KMS-11 (cell line): Measurements from ENCODE around the gene CCDC102A.

Experiments used
- H2AFZ ChIP-seq: fragments of 200-600 bp; sonication (generic); 2 replicates; pipeline ENCODE4 v1.6.1; 2016; ENCODE audit warnings: antibody characterized with exemption, mixed run types, low read depth
- H3K27ac ChIP-seq: fragments of 200-600 bp; sonication (generic); 2 replicates; pipeline ENCODE4 v1.6.1; 2016; ENCODE audit warnings: mild to moderate bottlenecking, mixed run types
- H3K27me3 ChIP-seq: fragments of 200-600 bp; sonication (generic); 2 replicates; pipeline ENCODE4 v1.6.1; 2017; ENCODE audit warnings: mild to moderate bottlenecking, low read depth, mixed run types, moderate library complexity; ENCODE audit not compliant: insufficient read depth
- H3K36me3 ChIP-seq: fragments of 200-600 bp; sonication (generic); 2 replicates; pipeline ENCODE4 v1.6.1; 2017; ENCODE audit warnings: mild to moderate bottlenecking, mixed run types; ENCODE audit not compliant: insufficient read depth
- H3K4me1 ChIP-seq: fragments of 200-600 bp; sonication (generic); 2 replicates; pipeline ENCODE4 v1.6.1; 2016; ENCODE audit warnings: mild to moderate bottlenecking, low read depth, mixed run types; ENCODE audit not compliant: poor library complexity, severe bottlenecking
- H3K4me2 ChIP-seq: fragments of 200-600 bp; sonication (generic); 2 replicates; pipeline ENCODE4 v1.7.0; 2016; ENCODE audit warnings: mild to moderate bottlenecking, mixed run types
- H3K4me3 ChIP-seq: fragments of 200-600 bp; sonication (generic); IDR thresholded peaks from 2 replicates; pipeline ENCODE4 v1.6.1; 2017; ENCODE audit warnings: low read depth, low read length, mixed read lengths; ENCODE audit not compliant: insufficient read depth
- H3K79me2 ChIP-seq: fragments of 200-600 bp; sonication (generic); 2 replicates; pipeline ENCODE4 v1.6.1; 2016; ENCODE audit warnings: low read depth, mixed run types; ENCODE audit not compliant: insufficient read depth
- H3K9ac ChIP-seq: fragments of 200-600 bp; sonication (generic); 2 replicates; pipeline ENCODE4 v1.6.1; 2016; ENCODE audit warnings: mild to moderate bottlenecking, mixed run types
- H4K20me1 ChIP-seq: fragments of 200-600 bp; sonication (generic); 2 replicates; pipeline ENCODE4 v1.6.1; 2016; ENCODE audit warnings: mild to moderate bottlenecking, mixed run types; ENCODE audit not compliant: insufficient read depth
- TF ChIP-seq, protein P1 (sequence below): fragments of 200-600 bp; sonication (generic); conservative IDR thresholded peaks from 2 replicates; pipeline ENCODE4 v1.6.1; 2017; ENCODE audit warnings: low read depth, mild to moderate bottlenecking, antibody characterized with exemption, low read length, moderate library complexity, mixed read lengths

Gene CCDC102A

DNA sequence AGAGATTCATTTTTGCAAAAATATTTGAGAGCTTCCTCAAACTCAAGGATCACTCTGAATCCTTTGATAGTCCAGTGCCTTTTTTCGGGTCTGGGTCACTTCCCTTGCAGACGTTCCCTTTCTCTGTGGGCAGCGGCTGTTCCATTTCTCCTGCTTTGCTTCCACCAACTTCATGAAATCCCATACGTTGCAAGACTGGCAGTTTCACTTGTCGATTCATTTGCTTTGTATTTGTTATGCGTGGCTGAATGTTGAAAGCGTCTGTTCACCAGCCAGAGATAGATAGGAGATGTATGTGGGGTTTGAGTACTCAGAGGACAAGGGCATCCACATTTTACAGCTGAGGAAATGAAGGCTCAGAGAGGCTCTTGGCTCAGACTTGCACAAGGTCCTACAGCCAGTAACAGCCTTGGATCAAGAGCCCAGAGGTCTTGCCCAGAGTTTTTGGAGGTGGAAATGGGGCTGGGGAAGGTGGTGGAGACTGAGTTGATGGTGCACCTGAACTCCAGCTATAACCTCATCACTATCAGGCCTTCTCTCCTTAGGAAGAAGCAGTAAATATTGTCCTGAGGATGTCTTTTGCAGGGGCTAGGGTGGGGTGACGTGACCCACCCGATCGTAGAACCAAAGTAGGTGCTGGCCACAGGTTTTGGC lies 1.3 kb upstream of the CCDC102A start:
- no peak overlapping the region for H3K4me3 ChIP-seq
- no peaks in the 10 kb centered on the region for H3K36me3 ChIP-seq
- peak overlapping the region; percentile 75 for H2AFZ ChIP-seq

GRCh38 chr16:57537194-57537505 lies 779 bp upstream of the CCDC102A start:
- TF ChIP-seq, protein P1, sequence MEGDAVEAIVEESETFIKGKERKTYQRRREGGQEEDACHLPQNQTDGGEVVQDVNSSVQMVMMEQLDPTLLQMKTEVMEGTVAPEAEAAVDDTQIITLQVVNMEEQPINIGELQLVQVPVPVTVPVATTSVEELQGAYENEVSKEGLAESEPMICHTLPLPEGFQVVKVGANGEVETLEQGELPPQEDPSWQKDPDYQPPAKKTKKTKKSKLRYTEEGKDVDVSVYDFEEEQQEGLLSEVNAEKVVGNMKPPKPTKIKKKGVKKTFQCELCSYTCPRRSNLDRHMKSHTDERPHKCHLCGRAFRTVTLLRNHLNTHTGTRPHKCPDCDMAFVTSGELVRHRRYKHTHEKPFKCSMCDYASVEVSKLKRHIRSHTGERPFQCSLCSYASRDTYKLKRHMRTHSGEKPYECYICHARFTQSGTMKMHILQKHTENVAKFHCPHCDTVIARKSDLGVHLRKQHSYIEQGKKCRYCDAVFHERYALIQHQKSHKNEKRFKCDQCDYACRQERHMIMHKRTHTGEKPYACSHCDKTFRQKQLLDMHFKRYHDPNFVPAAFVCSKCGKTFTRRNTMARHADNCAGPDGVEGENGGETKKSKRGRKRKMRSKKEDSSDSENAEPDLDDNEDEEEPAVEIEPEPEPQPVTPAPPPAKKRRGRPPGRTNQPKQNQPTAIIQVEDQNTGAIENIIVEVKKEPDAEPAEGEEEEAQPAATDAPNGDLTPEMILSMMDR: no peak
- H3K4me1 ChIP-seq: peaks cover 74% of the 10 kb centered on the region
- no peaks in the 10 kb centered on the region for H4K20me1 ChIP-seq
- H3K4me3 ChIP-seq: no peak overlapping the region
- H3K36me3 ChIP-seq: no peaks in the 10 kb centered on the region
- H2AFZ ChIP-seq: peak overlapping the region; percentile 75
- 0 out of 2 replicates have a peak, but pooled peaks cover 4% of the 10 kb centered on the region for H3K79me2 ChIP-seq
- peak overlapping the region; percentile 91 for H3K9ac ChIP-seq
- H3K27ac ChIP-seq: peak overlapping the region; percentile 86
- H3K4me2 ChIP-seq: peak overlapping the region; percentile 65
- H3K27me3 ChIP-seq: no peaks in the 10 kb centered on the region

More for the DNA sequence above, 1.3 kb upstream of the CCDC102A start:
- TF ChIP-seq, protein P1: no peak
- H3K27me3 ChIP-seq: no peaks in the 10 kb centered on the region
- peak overlapping the region; percentile 86 for H3K27ac ChIP-seq
- no peaks in the 10 kb centered on the region for H4K20me1 ChIP-seq
- H3K9ac ChIP-seq: peak overlapping the region; percentile 91; the same call in 1 of the 2 replicates
- H3K4me2 ChIP-seq: peak overlapping the region; percentile 65
- H3K79me2 ChIP-seq: 0 out of 2 replicates have a peak, but pooled peaks cover 4% of the 10 kb centered on the region
- peaks cover 77% of the 10 kb centered on the region for H3K4me1 ChIP-seq

DNA sequence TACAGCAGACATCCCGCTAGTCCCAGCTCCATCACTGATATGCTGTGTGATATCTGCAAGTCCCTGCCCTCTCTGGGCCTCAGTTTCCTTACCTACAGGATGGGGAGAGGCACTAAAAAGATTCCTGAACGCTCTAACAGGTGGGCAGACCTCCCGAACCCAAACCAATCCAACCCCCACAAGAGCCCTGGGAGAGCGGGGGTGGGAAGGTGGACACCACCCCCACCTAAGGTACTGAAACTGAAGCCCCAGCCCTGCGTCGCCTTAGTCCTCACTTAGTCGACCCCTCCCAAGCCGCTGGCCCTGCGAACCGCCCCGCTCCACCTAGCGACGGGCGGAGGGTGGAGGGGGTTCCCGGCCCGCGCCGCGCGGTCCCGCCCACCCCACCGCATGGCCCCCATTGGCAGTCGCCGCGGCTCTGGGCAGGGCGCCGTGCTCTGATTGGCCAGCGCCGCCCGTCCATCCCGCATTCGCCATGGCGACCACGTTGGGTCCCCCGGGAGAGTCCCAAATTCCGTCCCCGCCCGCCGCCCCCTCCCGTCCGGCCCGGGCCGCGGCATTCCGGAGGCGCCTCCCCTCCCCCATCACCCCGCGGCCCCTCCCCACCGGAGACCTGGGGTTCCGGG lies 578 bp downstream of the CCDC102A start:
- Histone ChIP-seq H3K4me3 (no peak overlapping the region), H3K4me2 (peak overlapping the region; percentile 71), H3K4me1 (peaks cover 60% of the 10 kb centered on the region), H3K36me3 (no peaks in the 10 kb centered on the region), H3K9ac (peak overlapping the region; percentile 91), H3K27ac (peak overlapping the region; percentile 86), H4K20me1 (no peaks in the 10 kb centered on the region), H2AFZ (peak overlapping the region; percentile 69; the same call in 1 of the 2 replicates), H3K27me3 (no peaks in the 10 kb centered on the region), H3K79me2 (0 out of 2 replicates have a peak, but pooled peaks cover 4% of the 10 kb centered on the region)
- TF ChIP-seq, protein P1: no peak

GRCh38 chr16:57534881-57535658 lies 1.3 kb downstream of the CCDC102A start:
- Histone ChIP-seq H3K27ac (peak overlapping the region; percentile 55; the same call in 1 of the 2 replicates), H3K4me1 (peaks cover 53% of the 10 kb centered on the region), H3K79me2 (0 out of 2 replicates have a peak, but pooled peaks cover 4% of the 10 kb centered on the region), H3K9ac (peak overlapping the region; percentile 73; the same call in 1 of the 2 replicates), H4K20me1 (no peaks in the 10 kb centered on the region), H2AFZ (no peak overlapping the region), H3K4me2 (peak overlapping the region; percentile 71), H3K4me3 (no peak overlapping the region), H3K27me3 (no peaks in the 10 kb centered on the region), H3K36me3 (no peaks in the 10 kb centered on the region)
- TF ChIP-seq, protein P1: no peak
